Stimulated activated CD4-positive, alpha-beta T cell treated with anti-CD3 and anti-CD28 coated beads, TNF-alpha, amount 100 ng/mL, for 4 hours (primary cell): ENCODE measurements around the gene MTG1.
"Not testable (repeated sequence)": the region's sequence is repeated elsewhere in the genome, so short reads cannot be mapped to it uniquely, and the experiment has no call there.

Source experiments
- DNase-seq, 3 experiments: peaks; one replicate each; pipeline ENCODE4 v3.0.0-alpha.2; 2020; ENCODE audit warnings: low read depth in 3 of 3

The MTG1 gene

GRCh38 chr10:133400624-133401424 lies 6.9 kb downstream of the MTG1 start:
- no peak for DNase-seq

- DNase-seq: no peak
Observed at GRCh38 chr10:133401500-133401899, 7.5 kb downstream of the MTG1 start.

GRCh38 chr10:133401981-133402725 lies 8.2 kb downstream of the MTG1 start:
- no peak for DNase-seq

- no peak for DNase-seq
Observed at GRCh38 chr10:133403359-133403758, 9.4 kb downstream of the MTG1 start.

- no peak for DNase-seq
Observed at GRCh38 chr10:133403784-133404183, 9.8 kb downstream of the MTG1 start.

- DNase-seq: no peak
Observed at GRCh38 chr10:133405272-133405671, 11.3 kb downstream of the MTG1 start.

GRCh38 chr10:133405844-133406527 lies 12.0 kb downstream of the MTG1 start:
- DNase-seq: no peak

GRCh38 chr10:133411523-133412380 lies 17.8 kb downstream of the MTG1 start:
- DNase-seq: no peak

GRCh38 chr10:133412381-133412711 lies 18.4 kb downstream of the MTG1 start:
- no peak for DNase-seq

GRCh38 chr10:133414401-133414800 lies 20.4 kb downstream of the MTG1 start:
- not testable (repeated sequence) for DNase-seq

- no peak for DNase-seq
Observed at GRCh38 chr10:133415752-133416151, 21.8 kb downstream of the MTG1 start.

- no peak for DNase-seq
Observed at GRCh38 chr10:133418289-133418993, 24.5 kb downstream of the MTG1 start.

GRCh38 chr10:133419211-133419950 lies 25.4 kb downstream of the MTG1 start:
- no peak for DNase-seq

- DNase-seq: no peak
Observed at GRCh38 chr10:133420028-133420427, 26.1 kb downstream of the MTG1 start.

- DNase-seq: no peak
Observed at GRCh38 chr10:133420579-133420978, 26.6 kb downstream of the MTG1 start.

- DNase-seq: no peak
Observed at GRCh38 chr10:133421336-133422222, 27.6 kb downstream of the MTG1 start.

GRCh38 chr10:133422223-133422806 lies 28.4 kb downstream of the MTG1 start:
- no peak for DNase-seq

- DNase-seq: no peak
Observed at GRCh38 chr10:133422807-133423771, 29.1 kb downstream of the MTG1 start.
